ENCODE data around the gene PDE8B.

GRCh38 chr5:77425420-77425819 is 214.9 kb downstream of the PDE8B start:
- TF ChIP-seq, protein P1, sequence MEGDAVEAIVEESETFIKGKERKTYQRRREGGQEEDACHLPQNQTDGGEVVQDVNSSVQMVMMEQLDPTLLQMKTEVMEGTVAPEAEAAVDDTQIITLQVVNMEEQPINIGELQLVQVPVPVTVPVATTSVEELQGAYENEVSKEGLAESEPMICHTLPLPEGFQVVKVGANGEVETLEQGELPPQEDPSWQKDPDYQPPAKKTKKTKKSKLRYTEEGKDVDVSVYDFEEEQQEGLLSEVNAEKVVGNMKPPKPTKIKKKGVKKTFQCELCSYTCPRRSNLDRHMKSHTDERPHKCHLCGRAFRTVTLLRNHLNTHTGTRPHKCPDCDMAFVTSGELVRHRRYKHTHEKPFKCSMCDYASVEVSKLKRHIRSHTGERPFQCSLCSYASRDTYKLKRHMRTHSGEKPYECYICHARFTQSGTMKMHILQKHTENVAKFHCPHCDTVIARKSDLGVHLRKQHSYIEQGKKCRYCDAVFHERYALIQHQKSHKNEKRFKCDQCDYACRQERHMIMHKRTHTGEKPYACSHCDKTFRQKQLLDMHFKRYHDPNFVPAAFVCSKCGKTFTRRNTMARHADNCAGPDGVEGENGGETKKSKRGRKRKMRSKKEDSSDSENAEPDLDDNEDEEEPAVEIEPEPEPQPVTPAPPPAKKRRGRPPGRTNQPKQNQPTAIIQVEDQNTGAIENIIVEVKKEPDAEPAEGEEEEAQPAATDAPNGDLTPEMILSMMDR (optimal IDR thresholded peaks at IDR 0.05 in 1 of 3, IDR thresholded peaks at IDR 0.05 in 1 of 3, conservative IDR thresholded peaks at IDR 0.05 in 1 of 3; ENCODE audit: extremely low read depth in 1 of 3, insufficient read depth in 2 of 3, low read length in 3 of 3), result no peak
- no peak for TF ChIP-seq EZH2 (IDR thresholded peaks at IDR 0.05; ENCODE audit: low read length)

Measured in keratinocyte (primary cell).